WI38 (cell line): ENCODE measurements around the gene QKI.

ENCODE experiments used
- H3K4me3 ChIP-seq: 2 replicates; pipeline ENCODE4 v1.5.1; 2011; ENCODE audit warnings: low read depth, mild to moderate bottlenecking, control low read depth, low read length
- CTCF ChIP-seq: IDR thresholded peaks from 2 replicates; pipeline ENCODE4 v1.5.1; 2012; ENCODE audit warnings: low read depth, mild to moderate bottlenecking, control low read depth, low read length

The QKI gene

GRCh38 chr6:163414117-163414945 lies at the start of gene QKI:
Gene QKI (plus strand): TSS chr6:163414718. CDS start chr6:163415194, 476 bp downstream.
- TF ChIP-seq CTCF: no peak

GRCh38 chr6:163366288-163366687 lies 48.2 kb upstream of the QKI start:
- TF ChIP-seq CTCF: no peak
- no peak overlapping the region for H3K4me3 ChIP-seq

More at GRCh38 chr6:163414117-163414945, at the start of gene QKI:
- H3K4me3 ChIP-seq: peak within 1 kb of the TSS; percentile 77

- TF ChIP-seq CTCF: no peak
- no peak overlapping the region for H3K4me3 ChIP-seq
These were observed 46.9 kb upstream of the QKI start for GRCh38 chr6:163367497-163368183.

DNA sequence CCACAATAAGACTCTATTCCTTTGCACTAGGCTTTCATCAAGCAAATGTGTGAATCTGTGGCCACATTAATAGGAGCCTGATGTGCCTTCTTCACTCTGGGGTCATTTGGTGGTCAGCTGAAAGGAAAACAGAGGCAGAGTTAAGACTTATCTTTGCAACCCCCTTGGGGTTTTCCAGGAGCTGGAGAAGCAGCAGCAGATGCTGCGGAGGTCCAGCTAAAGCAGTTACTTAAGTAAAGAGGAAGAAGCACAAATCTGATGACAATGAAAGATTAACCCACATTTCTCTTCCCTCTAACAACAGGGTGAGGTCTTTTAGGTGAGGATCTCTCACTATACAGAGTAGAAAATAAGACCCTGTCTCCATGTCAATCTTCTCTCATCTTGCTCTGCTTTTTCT lies 45.4 kb upstream of the QKI start:
- no peak for TF ChIP-seq CTCF
- no peak overlapping the region for H3K4me3 ChIP-seq

GRCh38 chr6:163369628-163370365 lies 44.7 kb upstream of the QKI start:
- no peak overlapping the region for H3K4me3 ChIP-seq

GRCh38 chr6:163370464-163371117 lies 43.9 kb upstream of the QKI start:
- TF ChIP-seq CTCF: no peak
- H3K4me3 ChIP-seq: no peak overlapping the region

More at GRCh38 chr6:163369628-163370365, 44.7 kb upstream of the QKI start:
- no peak for TF ChIP-seq CTCF
